GM19324 (cell line): ENCODE results near the gene STEAP2.
A peak's percentile ranks its signal among the peaks of the same experiment; 100 is the strongest.

Experiments
- ATAC-seq: cut with Tn5 transposase; IDR thresholded peaks from one replicate; pipeline ENCODE4 v1.9.1; 2021; ENCODE audit warnings: mild to moderate bottlenecking, moderate library complexity; ENCODE audit not compliant: unreplicated experiment, low FRiP score

Gene STEAP2

DNA sequence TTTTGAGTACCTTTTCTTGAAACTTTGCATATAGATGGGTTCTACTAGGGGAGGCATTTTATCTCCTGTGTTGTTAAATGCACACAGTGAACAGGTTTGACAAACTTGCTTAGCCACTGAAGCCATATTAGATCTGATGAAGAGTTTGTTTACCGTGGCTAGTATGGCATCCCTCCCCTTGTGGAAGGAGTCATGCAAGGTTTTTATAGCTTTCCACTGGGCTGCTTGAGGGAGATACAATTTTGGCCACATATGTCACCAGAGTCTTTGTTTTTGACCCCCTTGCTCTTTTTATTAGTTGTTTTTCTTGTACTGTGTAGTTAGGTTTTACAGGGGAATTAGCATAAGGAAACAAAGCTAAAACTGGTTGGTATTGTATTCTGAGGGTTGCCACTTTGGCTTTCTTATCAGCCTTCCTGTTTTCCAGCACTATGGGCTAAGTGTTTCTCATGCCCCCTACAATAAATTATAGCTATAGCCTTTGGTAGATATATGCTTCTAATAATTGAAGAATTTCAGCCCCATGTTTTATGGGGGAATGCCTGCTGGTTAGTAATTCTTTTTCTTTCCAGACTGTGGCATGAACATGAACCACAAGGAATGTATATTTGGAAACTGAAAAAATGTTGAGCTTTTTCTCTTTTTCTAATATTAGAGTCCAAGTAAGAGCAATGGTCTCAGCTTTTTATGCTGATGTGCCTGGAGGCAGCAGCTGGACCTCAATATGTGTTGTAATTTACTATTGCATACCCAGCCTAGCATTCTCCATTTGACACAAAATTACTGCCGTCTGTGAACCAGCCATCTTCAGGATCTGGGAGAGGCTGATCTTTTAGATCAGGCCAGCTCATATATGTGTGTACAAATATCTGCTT is 18.4 kb upstream of the STEAP2 start:
- ATAC-seq: no peak

DNA sequence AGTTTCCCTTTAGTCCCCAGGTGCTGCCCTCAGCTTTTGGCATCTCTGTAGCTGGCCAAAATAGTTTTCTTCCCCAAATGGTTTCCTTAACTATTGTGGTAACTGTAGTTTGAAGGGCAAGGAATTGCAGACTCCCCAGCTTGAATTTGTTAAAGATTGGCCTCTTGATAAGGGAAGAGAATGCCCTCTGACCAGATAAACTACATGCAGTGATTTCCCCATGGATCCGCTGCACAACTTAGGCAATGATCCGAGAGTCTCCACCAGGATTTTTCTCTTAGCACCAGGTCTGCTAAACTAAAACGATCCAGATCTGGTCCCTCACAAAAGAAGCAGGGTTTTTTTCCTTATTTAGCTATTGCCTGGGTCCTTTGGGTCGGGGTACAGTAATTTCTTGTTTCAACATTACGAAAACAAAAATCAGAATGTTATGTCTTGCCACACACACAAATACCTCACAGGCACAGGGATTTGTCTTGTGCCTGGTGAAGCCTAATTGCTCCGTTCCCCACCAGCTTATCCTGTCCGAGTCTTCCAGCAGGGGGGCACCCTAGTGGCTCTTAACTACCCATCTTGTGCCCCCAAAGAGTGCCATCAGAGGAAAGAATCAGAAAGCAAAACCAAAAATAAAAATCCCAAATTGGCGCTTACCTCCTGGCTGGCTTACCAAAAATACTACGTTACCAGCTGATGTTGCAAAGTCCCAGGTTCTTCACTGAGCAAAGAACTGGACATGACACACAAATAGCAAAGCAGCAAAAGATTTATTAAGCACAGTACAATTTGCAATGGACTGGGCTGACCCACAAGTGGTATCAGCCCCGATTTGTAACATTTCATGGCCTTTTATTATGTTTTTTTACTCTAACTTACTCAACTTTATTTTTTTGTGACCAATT is 16.4 kb upstream of the STEAP2 start:
- no peak for ATAC-seq

DNA sequence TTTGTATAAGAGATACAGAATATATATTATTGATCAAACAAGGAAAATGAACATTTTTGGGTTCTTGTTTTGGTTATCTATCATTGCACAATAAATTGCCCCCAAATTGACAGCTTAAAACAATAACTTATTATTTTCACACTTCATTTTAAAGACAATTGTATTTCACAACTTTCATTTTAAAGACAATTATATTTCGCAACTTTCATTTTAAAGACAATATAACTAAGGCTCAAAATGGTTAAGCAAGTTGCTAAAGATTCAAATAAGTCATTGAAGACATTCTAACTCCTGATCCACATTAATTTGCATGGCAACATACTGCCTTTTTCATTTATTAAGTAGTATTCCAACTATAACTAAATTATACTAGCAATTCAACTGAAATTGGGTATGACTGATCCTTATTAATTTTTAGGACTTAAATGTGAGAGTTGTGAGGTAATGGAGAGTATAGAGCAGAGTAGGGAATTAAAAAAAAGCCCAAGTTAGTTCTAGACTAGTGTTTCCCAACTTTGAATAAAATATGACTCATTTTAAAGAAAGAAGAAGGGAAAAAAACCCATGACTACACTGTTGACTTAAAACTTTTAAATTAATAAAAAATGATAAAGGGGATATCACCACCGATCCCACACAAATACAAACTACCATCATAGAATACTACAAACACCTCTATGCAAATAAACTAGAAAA is 9.9 kb upstream of the STEAP2 start:
- no peak for ATAC-seq

DNA sequence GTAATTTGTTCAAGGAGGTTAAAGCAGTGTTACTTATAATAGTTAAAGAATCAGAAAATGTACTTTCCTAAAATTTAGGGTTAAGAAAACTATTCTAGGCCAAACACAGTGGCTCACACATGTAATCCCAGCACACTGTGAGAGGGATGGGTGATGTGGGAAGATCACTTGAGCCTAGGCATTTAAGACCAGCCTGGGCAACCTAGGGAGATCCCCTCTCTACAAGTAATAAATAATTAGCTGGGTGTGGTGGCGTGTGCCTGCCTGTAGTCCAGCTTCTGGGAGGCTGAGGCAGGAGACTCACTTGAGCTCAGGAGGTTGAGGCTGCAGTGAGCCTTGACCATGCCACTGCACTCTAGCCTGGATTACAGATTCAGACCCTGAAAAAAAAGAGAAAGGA is 3.6 kb upstream of the STEAP2 start:
- no peak for ATAC-seq

DNA sequence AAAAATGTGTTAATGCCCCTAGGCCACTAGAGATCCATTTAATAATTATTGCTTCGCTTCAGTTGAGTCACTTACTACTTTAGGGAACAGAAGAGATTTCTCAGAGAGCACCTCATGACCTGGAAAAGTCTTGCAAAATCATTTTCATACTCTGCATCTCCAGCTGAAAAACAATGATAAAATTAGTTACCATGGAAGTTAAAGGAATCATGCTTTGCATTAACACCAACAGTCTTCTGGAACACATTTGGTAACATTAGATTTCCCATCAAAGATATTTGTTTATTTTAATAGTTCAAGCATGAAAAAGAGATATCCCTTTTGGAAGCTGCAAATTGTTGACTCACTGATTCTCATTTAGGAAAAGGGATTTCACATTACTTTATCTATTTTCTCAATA is 1.8 kb upstream of the STEAP2 start:
- no peak for ATAC-seq

DNA sequence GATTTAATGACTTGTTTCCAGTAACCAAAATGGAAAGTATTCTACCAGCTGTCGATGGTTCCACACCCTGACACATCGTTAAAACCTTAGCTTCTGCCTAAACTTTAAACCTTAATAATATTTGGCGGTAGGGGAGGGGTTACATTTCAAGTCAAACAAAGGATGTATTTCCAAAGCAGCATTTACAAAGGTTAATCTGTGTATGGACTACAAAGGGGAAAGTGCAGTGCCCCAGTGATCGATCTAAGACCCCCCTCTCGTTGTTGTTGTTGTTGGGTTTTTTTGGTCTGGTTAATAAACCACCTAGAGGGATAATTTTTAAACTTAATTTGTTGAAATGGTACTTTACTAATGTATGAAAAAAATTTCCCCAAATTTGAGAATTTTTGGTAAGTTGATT is 1.1 kb upstream of the STEAP2 start:
- no peak for ATAC-seq

DNA sequence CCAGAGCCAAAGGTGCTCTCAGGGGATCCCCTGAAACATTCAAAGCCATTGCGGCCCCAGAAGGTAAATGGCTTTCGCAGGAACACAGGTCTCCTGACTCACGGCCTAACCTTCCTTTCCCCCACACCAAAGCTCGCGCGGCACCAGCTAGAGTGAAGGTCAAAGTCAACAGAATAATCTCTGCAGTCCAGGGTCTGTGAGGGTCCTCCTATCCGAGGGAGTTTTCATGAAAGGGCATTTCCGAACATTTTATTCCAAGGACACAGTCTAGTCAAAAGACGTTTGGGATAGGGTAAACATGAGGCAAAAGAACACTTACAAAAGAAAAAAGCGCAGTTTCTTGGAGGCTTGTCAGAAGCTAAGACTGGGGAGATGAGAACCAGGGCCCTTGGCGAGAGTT is 559 bp upstream of the STEAP2 start:
- peak; percentile 5 for ATAC-seq

DNA sequence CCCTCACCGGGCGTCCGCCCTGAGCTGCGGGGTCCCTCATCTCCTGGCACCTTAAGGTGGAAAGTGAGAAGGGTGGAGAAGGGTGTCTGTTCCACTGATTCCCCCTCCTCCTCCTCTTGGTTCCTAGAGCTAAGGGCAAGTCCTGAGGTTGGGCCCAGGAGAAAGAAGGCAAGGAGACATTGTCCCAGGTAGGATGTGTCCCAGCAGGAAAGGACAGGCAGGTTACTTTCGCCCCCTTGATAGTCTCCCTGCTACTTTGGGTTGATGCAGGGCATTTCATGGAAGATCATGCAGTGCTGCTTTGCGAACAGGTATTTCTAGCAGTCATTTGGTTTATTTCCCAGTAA is 582 bp downstream of the STEAP2 start:
- no peak for ATAC-seq

DNA sequence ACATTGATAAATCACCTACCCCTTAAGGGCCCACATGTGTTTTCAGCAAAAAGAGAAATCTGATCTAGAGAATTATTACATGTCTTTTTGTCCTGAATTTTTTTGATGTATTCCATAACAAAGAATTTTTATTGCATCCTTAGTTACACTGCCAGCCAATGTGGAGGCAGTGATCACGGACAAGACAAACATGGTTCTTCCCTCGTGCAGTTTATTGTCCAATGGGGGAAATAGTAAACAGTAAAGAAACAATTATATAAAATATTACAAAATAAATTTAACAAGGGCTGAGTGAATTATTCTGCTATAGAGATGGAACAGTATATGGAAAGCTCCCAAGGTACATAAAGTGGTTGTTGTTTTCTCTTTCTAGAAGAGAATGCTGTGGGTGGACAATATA is 2.0 kb downstream of the STEAP2 start:
- no peak for ATAC-seq

DNA sequence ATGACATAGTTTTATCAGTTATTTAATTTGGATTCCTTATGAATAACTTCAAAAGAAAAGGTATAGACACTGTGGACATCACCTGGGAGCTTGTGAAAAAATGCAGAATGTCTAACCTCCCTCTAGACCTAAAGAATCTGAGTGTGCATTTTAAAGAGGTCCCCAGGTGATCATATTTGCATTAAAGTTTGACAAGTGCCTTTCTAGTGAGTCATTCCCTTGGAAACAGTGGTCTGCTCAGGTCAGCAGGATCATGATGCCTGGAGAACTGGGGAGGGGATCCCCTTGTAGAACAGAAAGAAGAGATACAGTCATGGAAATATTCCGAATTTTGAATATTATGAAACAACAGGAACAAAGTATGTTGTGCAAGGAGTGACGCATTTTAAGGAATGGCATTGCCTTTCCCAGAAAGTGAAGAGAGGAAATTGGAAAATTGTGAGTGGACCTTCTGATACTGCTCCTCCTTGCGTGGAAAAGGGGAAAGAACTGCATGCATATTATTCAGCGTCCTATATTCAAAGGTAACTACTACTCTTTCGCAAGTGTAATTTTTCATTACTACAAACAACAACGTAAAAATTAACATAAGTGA is 4.6 kb downstream of the STEAP2 start:
- no peak for ATAC-seq

DNA sequence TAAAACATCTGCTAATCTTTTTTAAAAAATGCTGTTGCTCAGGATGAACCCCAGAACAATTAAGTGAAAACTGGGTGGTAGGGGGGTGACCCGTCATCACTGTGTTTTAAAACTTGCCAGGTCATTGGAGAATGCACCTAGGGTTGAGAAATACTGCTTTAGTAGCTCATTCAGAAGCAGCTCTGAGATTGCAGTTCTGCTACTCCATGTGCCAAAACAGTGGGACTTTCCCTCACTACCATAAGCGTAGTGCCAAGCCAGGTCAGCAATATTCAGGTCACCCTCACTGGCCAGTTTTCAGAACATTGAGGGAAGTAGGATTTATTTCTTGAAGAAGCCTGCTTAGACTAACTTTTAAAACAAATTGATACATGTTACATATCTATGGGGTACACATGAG is 5.2 kb downstream of the STEAP2 start:
- ATAC-seq: no peak

DNA sequence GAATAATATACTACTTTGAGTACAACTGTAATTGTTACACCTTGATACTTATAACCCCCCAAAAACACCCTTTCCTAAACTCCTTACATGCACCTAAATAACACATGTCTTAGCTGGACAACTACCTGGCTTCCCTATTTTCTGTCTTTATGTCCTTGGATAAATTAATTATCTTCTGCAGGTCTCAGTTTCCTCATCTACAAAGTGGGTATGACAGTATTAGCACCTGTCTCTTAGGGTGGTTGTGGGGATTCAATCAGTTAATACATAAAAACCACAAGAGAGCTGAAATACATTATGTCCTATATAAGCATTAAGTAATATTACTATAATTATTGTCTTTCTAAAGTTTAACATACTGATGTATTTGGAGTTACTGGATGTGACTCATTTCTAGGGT is 10.8 kb downstream of the STEAP2 start:
- no peak for ATAC-seq

DNA sequence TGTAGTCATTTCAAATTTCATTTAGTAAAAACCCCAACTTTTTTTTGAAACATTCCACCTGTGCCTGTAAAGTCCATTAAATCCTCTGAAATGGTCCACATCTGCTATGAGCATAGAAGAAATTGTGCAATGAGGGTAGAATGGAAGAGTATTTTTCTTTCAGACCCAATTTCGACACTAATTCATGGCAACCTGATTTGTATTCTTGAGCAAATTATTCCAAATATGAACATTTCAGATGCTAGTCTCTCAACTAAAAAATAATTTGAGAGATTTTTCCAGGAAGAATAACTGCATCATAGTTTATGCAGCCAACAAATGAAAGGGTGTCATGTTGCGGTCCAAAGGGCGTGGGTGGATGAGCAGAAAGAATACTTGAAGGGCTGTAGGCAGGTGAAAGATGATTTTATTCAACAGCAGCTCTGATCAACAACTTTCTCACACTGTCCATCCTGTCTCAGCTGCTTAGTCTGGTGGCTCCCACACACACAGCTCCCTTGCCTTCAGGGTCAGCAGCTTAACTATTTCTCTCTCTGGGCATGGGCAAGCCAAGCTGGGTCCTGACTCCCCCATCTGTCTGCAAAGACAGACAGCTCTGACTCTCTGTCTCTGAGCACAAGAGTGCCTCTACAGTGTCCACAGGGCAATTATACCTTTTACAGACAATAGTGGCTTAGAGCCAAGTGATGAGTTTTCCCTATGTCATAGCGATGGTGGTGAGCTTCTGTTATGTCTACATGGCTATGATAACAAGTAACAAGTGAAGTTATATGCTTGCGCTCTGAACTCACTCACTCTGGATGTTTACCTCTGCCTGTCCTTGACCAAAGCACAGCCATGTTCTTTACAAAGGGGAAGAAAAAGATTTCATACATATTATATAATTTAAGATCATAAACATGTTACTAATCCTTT is 11.5 kb downstream of the STEAP2 start:
- no peak for ATAC-seq

DNA sequence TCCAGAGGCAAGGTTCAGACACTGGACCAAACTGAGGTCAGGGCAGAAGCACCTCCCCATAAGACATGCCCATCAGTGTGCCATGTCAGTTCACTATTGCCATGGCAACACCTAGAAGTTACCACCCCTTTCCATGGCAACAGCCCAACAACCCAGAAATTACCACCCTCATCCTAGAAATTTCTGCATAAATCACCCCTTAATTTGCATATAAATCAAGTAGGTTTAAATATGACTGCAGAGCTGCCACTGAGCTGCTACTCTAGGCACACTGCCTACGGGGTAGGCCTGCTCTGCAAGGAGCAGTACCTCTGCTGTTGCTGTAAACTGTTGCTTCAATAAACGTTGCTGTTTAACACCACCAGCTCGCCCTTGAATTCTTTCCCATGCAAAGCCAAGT is 12.7 kb downstream of the STEAP2 start:
- ATAC-seq: no peak

DNA sequence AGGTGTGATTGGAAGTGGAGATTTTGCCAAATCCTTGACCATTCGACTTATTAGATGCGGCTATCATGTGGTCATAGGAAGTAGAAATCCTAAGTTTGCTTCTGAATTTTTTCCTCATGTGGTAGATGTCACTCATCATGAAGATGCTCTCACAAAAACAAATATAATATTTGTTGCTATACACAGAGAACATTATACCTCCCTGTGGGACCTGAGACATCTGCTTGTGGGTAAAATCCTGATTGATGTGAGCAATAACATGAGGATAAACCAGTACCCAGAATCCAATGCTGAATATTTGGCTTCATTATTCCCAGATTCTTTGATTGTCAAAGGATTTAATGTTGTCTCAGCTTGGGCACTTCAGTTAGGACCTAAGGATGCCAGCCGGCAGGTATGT is 13.6 kb downstream of the STEAP2 start:
- ATAC-seq: no peak

DNA sequence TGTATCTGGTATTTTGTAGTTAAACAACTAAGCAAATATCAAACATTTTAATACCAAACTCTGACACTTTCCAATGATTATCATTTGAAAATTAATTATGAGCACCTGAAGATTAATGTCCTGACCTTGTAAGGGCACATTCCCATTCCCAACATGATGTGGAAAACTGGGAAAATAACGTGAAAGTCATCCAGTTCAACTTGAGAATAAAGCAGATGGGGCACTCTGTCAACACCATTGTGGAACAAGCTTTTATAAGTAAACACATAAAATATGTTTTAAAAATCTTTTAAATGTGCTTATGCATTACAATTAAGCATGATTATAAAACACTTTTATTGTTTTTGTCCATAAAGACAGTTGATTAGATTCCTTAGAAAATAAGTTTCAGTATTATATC is 14.1 kb downstream of the STEAP2 start:
- ATAC-seq: no peak

DNA sequence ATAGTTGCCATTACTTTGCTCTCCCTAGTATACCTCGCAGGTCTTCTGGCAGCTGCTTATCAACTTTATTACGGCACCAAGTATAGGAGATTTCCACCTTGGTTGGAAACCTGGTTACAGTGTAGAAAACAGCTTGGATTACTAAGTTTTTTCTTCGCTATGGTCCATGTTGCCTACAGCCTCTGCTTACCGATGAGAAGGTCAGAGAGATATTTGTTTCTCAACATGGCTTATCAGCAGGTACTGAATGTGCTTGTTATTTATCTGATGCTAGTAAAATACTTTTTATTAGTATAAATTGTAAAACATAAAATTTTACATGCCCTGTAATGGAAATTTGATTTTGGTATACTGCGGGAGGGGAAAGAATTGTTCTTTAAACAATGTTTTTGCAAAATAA is 15.7 kb downstream of the STEAP2 start:
- no peak for ATAC-seq

DNA sequence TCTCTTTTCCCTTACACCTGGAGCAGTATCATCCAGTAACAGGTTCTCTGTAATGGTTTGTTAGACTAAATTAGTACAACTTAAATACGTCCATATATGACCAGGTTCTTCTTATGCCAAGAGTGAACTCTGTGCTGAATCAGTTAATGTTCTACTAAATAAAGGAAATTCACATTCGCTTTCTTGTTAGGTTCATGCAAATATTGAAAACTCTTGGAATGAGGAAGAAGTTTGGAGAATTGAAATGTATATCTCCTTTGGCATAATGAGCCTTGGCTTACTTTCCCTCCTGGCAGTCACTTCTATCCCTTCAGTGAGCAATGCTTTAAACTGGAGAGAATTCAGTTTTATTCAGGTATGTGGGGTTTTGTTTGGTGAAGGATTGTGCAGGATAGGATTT is 18.1 kb downstream of the STEAP2 start:
- no peak for ATAC-seq

DNA sequence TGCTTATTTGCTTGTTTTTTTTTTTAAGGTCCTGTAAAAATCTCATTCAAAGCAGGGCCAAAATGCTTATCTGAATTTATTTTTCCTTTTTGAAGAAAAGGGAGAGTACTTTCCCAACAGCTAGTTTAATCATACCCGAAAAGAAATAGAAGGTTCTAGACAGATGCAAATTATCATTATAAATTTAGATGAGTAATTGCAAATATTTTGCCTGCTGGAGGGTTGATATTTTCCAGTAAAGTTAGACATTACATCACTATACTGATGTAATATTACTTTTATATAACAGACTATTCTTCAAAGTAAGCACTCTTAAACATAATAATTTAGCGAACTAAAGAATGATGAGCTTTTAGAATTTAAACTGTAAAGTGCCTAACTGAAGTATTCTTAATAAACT is 19.3 kb downstream of the STEAP2 start:
- no peak for ATAC-seq

DNA sequence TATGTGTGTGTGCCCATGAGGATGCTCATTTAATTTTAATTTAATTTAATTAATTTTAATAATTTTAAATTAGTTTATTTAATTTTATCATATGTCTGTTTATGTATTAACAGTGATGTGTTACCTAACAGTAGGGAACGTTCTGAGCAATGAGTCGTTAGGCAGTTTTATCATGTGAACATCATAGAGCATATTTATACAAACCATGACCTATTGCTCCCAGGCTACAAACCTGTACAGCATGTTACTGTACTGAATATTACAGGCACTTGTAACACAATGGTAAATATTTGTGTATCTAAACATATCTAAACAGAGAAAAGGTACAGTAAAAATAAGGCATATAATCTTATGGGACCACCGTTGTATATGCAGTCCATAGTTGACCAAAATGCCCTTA is 19.8 kb downstream of the STEAP2 start:
- no peak for ATAC-seq
